Measurements from ENCODE around the gene ATF6.
A peak's percentile ranks its signal among the peaks of the same experiment; 100 is the strongest.

DNA sequence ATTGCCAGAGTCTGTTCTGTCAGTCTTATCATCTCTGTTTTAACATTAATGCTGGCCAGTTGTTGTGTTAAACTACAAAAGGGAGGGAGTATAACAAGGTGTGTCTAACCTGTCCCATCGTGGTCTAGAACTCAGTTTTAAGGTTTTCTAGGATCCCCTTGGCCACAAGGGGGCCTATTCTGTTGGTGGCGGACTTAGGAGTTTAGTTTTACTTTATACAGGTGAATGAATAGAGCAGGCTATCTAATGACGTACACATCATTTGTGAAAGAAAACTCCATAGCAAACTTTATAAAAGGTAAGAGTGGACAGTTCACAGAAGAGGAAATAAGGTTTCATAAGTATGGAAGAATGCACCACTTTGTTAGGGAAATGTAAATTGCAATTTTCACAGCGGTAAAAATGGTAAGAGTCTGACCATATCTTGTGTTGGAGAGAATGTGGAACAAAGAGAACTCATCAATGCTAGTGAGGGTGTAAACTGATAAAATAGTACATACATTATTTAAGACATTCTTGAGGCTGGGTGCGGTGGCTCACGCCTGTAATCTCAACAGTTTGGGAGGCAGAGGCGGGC, 2.5 kb upstream of the ATF6 start:
- TF ChIP-seq, protein P1, sequence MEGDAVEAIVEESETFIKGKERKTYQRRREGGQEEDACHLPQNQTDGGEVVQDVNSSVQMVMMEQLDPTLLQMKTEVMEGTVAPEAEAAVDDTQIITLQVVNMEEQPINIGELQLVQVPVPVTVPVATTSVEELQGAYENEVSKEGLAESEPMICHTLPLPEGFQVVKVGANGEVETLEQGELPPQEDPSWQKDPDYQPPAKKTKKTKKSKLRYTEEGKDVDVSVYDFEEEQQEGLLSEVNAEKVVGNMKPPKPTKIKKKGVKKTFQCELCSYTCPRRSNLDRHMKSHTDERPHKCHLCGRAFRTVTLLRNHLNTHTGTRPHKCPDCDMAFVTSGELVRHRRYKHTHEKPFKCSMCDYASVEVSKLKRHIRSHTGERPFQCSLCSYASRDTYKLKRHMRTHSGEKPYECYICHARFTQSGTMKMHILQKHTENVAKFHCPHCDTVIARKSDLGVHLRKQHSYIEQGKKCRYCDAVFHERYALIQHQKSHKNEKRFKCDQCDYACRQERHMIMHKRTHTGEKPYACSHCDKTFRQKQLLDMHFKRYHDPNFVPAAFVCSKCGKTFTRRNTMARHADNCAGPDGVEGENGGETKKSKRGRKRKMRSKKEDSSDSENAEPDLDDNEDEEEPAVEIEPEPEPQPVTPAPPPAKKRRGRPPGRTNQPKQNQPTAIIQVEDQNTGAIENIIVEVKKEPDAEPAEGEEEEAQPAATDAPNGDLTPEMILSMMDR (IDR thresholded peaks at IDR 0.05), result peak in 5 of 6 experiments; percentile 21 to 50 (median 29)
- TF ChIP-seq POLR2A (IDR thresholded peaks at IDR 0.05), result no peak
